Measurements from ENCODE around the gene TRAF7. TPM values are rescaled to one million over a fixed set of nuclear protein-coding genes. Genes with fewer than 3 reads are reported as not detected.
"Not testable (repeated sequence)": the region's sequence is repeated elsewhere in the genome, so short reads cannot be mapped to it uniquely, and the experiment has no call there.

The TRAF7 gene
- total RNA-seq, result 70.4 and 73.1 TPM in 2 replicates

- intact Hi-C loops (cut with micrococcal nuclease), result loop anchor here (1.0 to 5.0 kb wide), 13 partner anchors 19 to 1518 kb away; partner anchors contain the start of genes CCNF, CRAMP1, E4F1 and ECI1
- no peaks in the 10 kb centered on the region for H3K27me3 Mint-ChIP-seq (ENCODE audit: insufficient read depth)
- peak; percentile 98 for DNase-seq (ENCODE audit: low spot score)
- H3K36me3 Mint-ChIP-seq (ENCODE audit: low read depth), result peaks cover 28% of the 10 kb centered on the region
- H3K27ac Mint-ChIP-seq, result peak within 1 kb of the TSS; percentile 93
- peak within 1 kb of the TSS; percentile 99 for H3K4me3 Mint-ChIP-seq
- H3K4me1 Mint-ChIP-seq (ENCODE audit: low read depth), result peaks cover 24% of the 10 kb centered on the region
- H3K9me3 Mint-ChIP-seq, result no peaks in the 10 kb centered on the region
Measured at GRCh38 chr16:2155091-2155950, at the start of gene TRAF7. Gene TRAF7 (plus strand): TSS chr16:2155782. CDS start chr16:2163921, 8,139 bp downstream.

GRCh38 chr16:2106211-2106610, 49.4 kb upstream of the TRAF7 start:
- not testable (repeated sequence) for H3K27ac Mint-ChIP-seq

GRCh38 chr16:2107121-2107790, 48.3 kb upstream of the TRAF7 start:
- DNase-seq (ENCODE audit: low spot score); H3K9me3 Mint-ChIP-seq; H3K27ac Mint-ChIP-seq; H3K27me3 Mint-ChIP-seq (ENCODE audit: insufficient read depth); H3K4me3 Mint-ChIP-seq; H3K4me1 Mint-ChIP-seq (ENCODE audit: low read depth); H3K36me3 Mint-ChIP-seq (ENCODE audit: low read depth); intact Hi-C loops (cut with micrococcal nuclease): not testable (repeated sequence)

More at GRCh38 chr16:2106211-2106610, 49.4 kb upstream of the TRAF7 start:
- H3K4me3 Mint-ChIP-seq; H3K36me3 Mint-ChIP-seq (ENCODE audit: low read depth); intact Hi-C loops (cut with micrococcal nuclease); H3K9me3 Mint-ChIP-seq; H3K27me3 Mint-ChIP-seq (ENCODE audit: insufficient read depth); H3K4me1 Mint-ChIP-seq (ENCODE audit: low read depth); DNase-seq (ENCODE audit: low spot score): not testable (repeated sequence)

DNA sequence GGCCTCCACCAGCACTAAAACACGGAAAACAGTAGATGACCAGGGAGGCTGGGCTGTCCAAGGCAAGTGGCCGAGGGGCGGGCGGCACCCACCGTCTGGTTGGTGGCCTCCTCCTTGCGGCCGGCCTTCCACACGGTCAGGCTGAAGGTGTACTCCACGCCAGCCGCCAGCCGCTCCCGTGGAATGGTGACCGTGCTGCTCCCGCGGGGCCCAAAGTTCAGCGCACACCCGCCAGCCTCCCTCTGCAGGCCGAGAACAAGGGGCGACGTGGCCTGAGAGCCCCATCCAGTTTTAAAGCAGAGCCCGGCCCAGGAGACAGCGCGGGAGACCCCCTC, 47.8 kb upstream of the TRAF7 start:
- H3K27me3 Mint-ChIP-seq (ENCODE audit: insufficient read depth); intact Hi-C loops (cut with micrococcal nuclease); H3K4me3 Mint-ChIP-seq: not testable (repeated sequence)

GRCh38 chr16:2108446-2109270, 46.9 kb upstream of the TRAF7 start:
- H3K36me3 Mint-ChIP-seq (ENCODE audit: low read depth); intact Hi-C loops (cut with micrococcal nuclease); H3K4me3 Mint-ChIP-seq; H3K27me3 Mint-ChIP-seq (ENCODE audit: insufficient read depth); H3K9me3 Mint-ChIP-seq; H3K27ac Mint-ChIP-seq; DNase-seq (ENCODE audit: low spot score); H3K4me1 Mint-ChIP-seq (ENCODE audit: low read depth): not testable (repeated sequence)

More for the DNA sequence above, 47.8 kb upstream of the TRAF7 start:
- not testable (repeated sequence) for DNase-seq (ENCODE audit: low spot score); H3K27ac Mint-ChIP-seq; H3K9me3 Mint-ChIP-seq; H3K4me1 Mint-ChIP-seq (ENCODE audit: low read depth); H3K36me3 Mint-ChIP-seq (ENCODE audit: low read depth)

GRCh38 chr16:2109271-2109580, 46.4 kb upstream of the TRAF7 start:
- H3K9me3 Mint-ChIP-seq; H3K4me1 Mint-ChIP-seq (ENCODE audit: low read depth); intact Hi-C loops (cut with micrococcal nuclease); DNase-seq (ENCODE audit: low spot score); H3K27me3 Mint-ChIP-seq (ENCODE audit: insufficient read depth); H3K4me3 Mint-ChIP-seq; H3K36me3 Mint-ChIP-seq (ENCODE audit: low read depth); H3K27ac Mint-ChIP-seq: not testable (repeated sequence)

GRCh38 chr16:2109872-2110271, 45.7 kb upstream of the TRAF7 start:
- intact Hi-C loops (cut with micrococcal nuclease); DNase-seq (ENCODE audit: low spot score); H3K27me3 Mint-ChIP-seq (ENCODE audit: insufficient read depth); H3K4me3 Mint-ChIP-seq; H3K4me1 Mint-ChIP-seq (ENCODE audit: low read depth); H3K36me3 Mint-ChIP-seq (ENCODE audit: low read depth); H3K27ac Mint-ChIP-seq; H3K9me3 Mint-ChIP-seq: not testable (repeated sequence)

- H3K27me3 Mint-ChIP-seq (ENCODE audit: insufficient read depth); intact Hi-C loops (cut with micrococcal nuclease); H3K4me3 Mint-ChIP-seq; DNase-seq (ENCODE audit: low spot score); H3K27ac Mint-ChIP-seq; H3K9me3 Mint-ChIP-seq; H3K36me3 Mint-ChIP-seq (ENCODE audit: low read depth); H3K4me1 Mint-ChIP-seq (ENCODE audit: low read depth): not testable (repeated sequence)
Measured at GRCh38 chr16:2110332-2111008, 45.1 kb upstream of the TRAF7 start.

DNA sequence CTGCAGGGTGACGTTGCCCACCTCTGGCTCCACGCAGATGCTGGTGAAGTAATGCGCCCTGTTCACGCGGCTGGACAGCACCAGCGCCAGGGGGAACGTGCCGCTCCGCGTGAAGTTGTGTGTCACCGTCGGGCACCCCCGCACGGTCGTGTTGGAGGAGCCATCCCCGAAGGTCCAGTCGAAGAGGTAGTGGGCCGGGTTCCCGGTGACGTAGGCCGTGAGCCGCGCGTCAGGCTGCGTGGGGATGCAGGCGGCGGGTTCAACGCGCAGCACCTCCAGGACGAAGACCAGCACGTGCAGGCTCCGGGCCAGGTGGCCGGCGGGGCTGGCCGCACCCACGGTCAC, 44.6 kb upstream of the TRAF7 start:
- DNase-seq (ENCODE audit: low spot score); H3K27me3 Mint-ChIP-seq (ENCODE audit: insufficient read depth); H3K4me1 Mint-ChIP-seq (ENCODE audit: low read depth); H3K36me3 Mint-ChIP-seq (ENCODE audit: low read depth); intact Hi-C loops (cut with micrococcal nuclease); H3K9me3 Mint-ChIP-seq; H3K4me3 Mint-ChIP-seq; H3K27ac Mint-ChIP-seq: not testable (repeated sequence)

DNA sequence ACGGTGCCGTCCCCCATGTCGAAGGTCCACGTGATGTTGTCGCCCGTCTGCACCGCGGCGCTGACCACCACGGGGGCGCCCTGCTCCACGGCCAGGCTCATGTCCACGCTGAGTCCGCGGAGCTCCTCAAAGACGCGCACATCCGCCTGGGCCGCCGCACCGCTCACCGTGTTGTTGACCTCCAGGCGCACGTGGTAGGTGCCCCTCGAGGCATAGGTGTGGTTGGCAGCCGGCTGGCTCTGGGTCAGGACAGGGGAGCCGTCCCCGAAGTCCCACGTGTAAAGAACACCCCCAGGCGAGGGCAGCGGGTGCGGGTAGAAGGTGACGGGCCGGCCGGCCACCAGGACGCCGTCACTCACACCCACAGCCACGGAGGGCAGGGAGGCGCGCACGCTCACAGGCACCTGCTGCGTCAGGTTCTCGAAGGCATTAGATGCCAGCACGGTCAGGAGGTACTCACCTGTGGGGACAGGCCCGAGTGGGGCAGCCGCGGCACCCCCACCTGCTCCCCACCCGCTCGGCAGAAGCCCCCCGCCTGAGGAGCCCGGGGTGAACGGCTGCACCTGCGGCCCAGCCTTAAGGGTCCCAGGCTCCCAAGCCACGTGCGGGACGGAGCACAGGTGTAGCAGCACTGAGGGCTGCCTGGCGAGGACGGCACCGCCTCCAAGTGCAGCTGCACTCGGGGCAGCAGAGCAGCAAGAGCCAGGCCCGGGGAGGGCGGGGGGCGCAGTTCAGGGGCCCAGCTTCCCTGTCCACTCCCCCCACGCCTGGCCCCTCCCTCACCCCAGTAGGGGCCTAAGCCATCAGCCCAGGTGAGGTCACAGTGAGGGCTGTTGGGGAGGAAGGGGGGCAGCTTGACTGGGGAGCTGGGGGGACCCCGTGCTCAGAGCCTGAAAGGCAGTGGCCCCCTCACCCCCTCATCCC, 43.9 kb upstream of the TRAF7 start:
- H3K27me3 Mint-ChIP-seq (ENCODE audit: insufficient read depth); H3K27ac Mint-ChIP-seq; H3K4me3 Mint-ChIP-seq; H3K4me1 Mint-ChIP-seq (ENCODE audit: low read depth); intact Hi-C loops (cut with micrococcal nuclease); H3K36me3 Mint-ChIP-seq (ENCODE audit: low read depth); DNase-seq (ENCODE audit: low spot score); H3K9me3 Mint-ChIP-seq: not testable (repeated sequence)

GRCh38 chr16:2112539-2113106, 43.0 kb upstream of the TRAF7 start:
- H3K4me1 Mint-ChIP-seq (ENCODE audit: low read depth); H3K27ac Mint-ChIP-seq; H3K9me3 Mint-ChIP-seq; intact Hi-C loops (cut with micrococcal nuclease); H3K4me3 Mint-ChIP-seq; H3K36me3 Mint-ChIP-seq (ENCODE audit: low read depth); H3K27me3 Mint-ChIP-seq (ENCODE audit: insufficient read depth); DNase-seq (ENCODE audit: low spot score): not testable (repeated sequence)

- H3K4me1 Mint-ChIP-seq (ENCODE audit: low read depth); H3K27me3 Mint-ChIP-seq (ENCODE audit: insufficient read depth); H3K4me3 Mint-ChIP-seq; H3K27ac Mint-ChIP-seq; DNase-seq (ENCODE audit: low spot score); H3K36me3 Mint-ChIP-seq (ENCODE audit: low read depth); intact Hi-C loops (cut with micrococcal nuclease); H3K9me3 Mint-ChIP-seq: not testable (repeated sequence)
Measured at GRCh38 chr16:2114225-2114624, 41.4 kb upstream of the TRAF7 start.
